NT2/D1 (cell line): Measurements from ENCODE around the gene SRP14.

Experiments
- SUZ12 ChIP-seq: IDR thresholded peaks from 2 replicates; pipeline ENCODE4 v1.6.1; 2011; ENCODE audit not compliant: insufficient read length, insufficient read depth; ENCODE audit errors: extremely low read depth
- YY1 ChIP-seq: IDR thresholded peaks from 2 replicates; pipeline ENCODE4 v1.6.1; 2011; ENCODE audit not compliant: insufficient read length, insufficient read depth

- TF ChIP-seq SUZ12 (no peak), YY1 (no peak)
Observed at GRCh38 chr15:40053831-40054604, 15.0 kb upstream of the SRP14 start.
